ENCODE data around the gene LTC4S. TPM values are rescaled to one million over a fixed set of nuclear protein-coding genes. Genes with fewer than 3 reads are reported as not detected.

Gene LTC4S
- polyA plus RNA-seq, 2 of the 4 experiments (the other 2 are of a cell fraction) = not detected

- peak overlapping the region; percentile 81 for H3K4me3 ChIP-seq
- ChIA-PET CTCF (interaction anchor here (1.0 to 4.8 kb wide), 5 partner anchors 19 to 87 kb away, joined by 3 to 27 read pairs (median 7); partner anchors contain the start of gene TBC1D9B), POLR2A (interaction anchor here (0.6 to 1.5 kb wide), 9 partner anchors 9 to 271 kb away, joined by 3 to 9 read pairs (median 4); partner anchors contain the start of genes MRNIP and RUFY1)
- ATAC-seq = peak; percentile 16 to 65; a peak in 3 of 6 replicates
- H3K27ac ChIP-seq = peak overlapping the region; percentile 95 to 98
- FAIRE-seq = no peak
- WGBS (ENCODE audit: missing lambda C conversion rate) = 2% methylated on average over 9 of the region's 54 CpGs
- H3K4me2 ChIP-seq = peak overlapping the region; percentile 96
- H3K9me3 ChIP-seq = no peaks in the 10 kb centered on the region
- peaks cover 70% of the 10 kb centered on the region for H3K4me1 ChIP-seq
- DNase-seq (ENCODE audit: low read depth in 1 of 2, low spot score in 1 of 2) = peak; percentile 92 to 95
- TF ChIP-seq EP300 (IDR thresholded peaks at IDR 0.05) = no peak
- no peak for TF ChIP-seq CHD4 (IDR thresholded peaks at IDR 0.05; ENCODE audit: borderline replicate concordance)
- TF ChIP-seq KDM1A (IDR thresholded peaks at IDR 0.05; ENCODE audit: low read depth) = no peak
- TF ChIP-seq KDM5A (IDR thresholded peaks at IDR 0.05) = no peak
- TF ChIP-seq RARB (CRISPR knock-in tag; IDR thresholded peaks at IDR 0.05) = peak; percentile 47; the same call in 1 of the 2 replicates
- no peak for TF ChIP-seq BHLHE40 (IDR thresholded peaks at IDR 0.05; ENCODE audit: low read depth, low read length)
- no peak for TF ChIP-seq ESRRA (IDR thresholded peaks at IDR 0.05; ENCODE audit: borderline replicate concordance, low read length)
- no peak for TF ChIP-seq MYC (IDR thresholded peaks at IDR 0.05; ENCODE audit: borderline replicate concordance, low read length)
- TF ChIP-seq, protein P1, sequence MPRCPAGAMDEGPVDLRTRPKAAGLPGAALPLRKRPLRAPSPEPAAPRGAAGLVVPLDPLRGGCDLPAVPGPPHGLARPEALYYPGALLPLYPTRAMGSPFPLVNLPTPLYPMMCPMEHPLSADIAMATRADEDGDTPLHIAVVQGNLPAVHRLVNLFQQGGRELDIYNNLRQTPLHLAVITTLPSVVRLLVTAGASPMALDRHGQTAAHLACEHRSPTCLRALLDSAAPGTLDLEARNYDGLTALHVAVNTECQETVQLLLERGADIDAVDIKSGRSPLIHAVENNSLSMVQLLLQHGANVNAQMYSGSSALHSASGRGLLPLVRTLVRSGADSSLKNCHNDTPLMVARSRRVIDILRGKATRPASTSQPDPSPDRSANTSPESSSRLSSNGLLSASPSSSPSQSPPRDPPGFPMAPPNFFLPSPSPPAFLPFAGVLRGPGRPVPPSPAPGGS (IDR thresholded peaks at IDR 0.05) = no peak; the same call in 2 of the 3 replicates
- 0 out of 2 replicates have a peak, but pooled peaks have one; percentile 58 for TF ChIP-seq POLR2AphosphoS2 (conservative IDR thresholded peaks at IDR 0.05; ENCODE audit: low read length)
- peak; percentile 42; the same call in 1 of the 2 replicates for TF ChIP-seq MAX (IDR thresholded peaks at IDR 0.05)
- peak; percentile 11 to 42; a peak in 3 of 5 replicates for TF ChIP-seq JUN (IDR thresholded peaks at IDR 0.05)
- TF ChIP-seq PBX3 (IDR thresholded peaks at IDR 0.05) = peak; percentile 46
- TF ChIP-seq RAD21 (conservative IDR thresholded peaks at IDR 0.05 in 1 of 2, IDR thresholded peaks at IDR 0.05 in 1 of 2) = no peak
- TF ChIP-seq EHMT2 (IDR thresholded peaks at IDR 0.05; ENCODE audit: low read depth) = no peak
- TF ChIP-seq ZSCAN20 (CRISPR knock-in tag; IDR thresholded peaks at IDR 0.05) = no peak
- TF ChIP-seq TFCP2L1 (CRISPR knock-in tag; IDR thresholded peaks at IDR 0.05) = peak; percentile 71
- TF ChIP-seq PHF8 (IDR thresholded peaks at IDR 0.05; ENCODE audit: borderline replicate concordance, low read depth) = no peak
- no peak for TF ChIP-seq RNF2 (IDR thresholded peaks at IDR 0.05; ENCODE audit: borderline replicate concordance, low read depth)
- TF ChIP-seq HEYL (CRISPR knock-in tag; IDR thresholded peaks at IDR 0.05) = no peak
- TF ChIP-seq POLR2A (IDR thresholded peaks at IDR 0.05; ENCODE audit: low read length) = peak; percentile 75
- TF ChIP-seq RFX5 (IDR thresholded peaks at IDR 0.05) = no peak
- TF ChIP-seq EHF (CRISPR knock-in tag; IDR thresholded peaks at IDR 0.05) = no peak
- TF ChIP-seq, protein P2, sequence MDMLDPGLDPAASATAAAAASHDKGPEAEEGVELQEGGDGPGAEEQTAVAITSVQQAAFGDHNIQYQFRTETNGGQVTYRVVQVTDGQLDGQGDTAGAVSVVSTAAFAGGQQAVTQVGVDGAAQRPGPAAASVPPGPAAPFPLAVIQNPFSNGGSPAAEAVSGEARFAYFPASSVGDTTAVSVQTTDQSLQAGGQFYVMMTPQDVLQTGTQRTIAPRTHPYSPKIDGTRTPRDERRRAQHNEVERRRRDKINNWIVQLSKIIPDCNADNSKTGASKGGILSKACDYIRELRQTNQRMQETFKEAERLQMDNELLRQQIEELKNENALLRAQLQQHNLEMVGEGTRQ (IDR thresholded peaks at IDR 0.05) = no peak
- no peak for TF ChIP-seq HDAC2 (IDR thresholded peaks at IDR 0.05)
- TF ChIP-seq ZFP36 (IDR thresholded peaks at IDR 0.05; ENCODE audit: borderline replicate concordance, partially characterized antibody) = no peak
- no peak for TF ChIP-seq CHD2 (IDR thresholded peaks at IDR 0.05; ENCODE audit: low read length, partially characterized antibody)
- no peak for TF ChIP-seq NR3C1 (IDR thresholded peaks at IDR 0.05)
- TF ChIP-seq FOSB (CRISPR knock-in tag; IDR thresholded peaks at IDR 0.05) = no peak; the same call in none of the 2 replicates
- TF ChIP-seq SMC3 (IDR thresholded peaks at IDR 0.05) = no peak
- no peak for TF ChIP-seq FOSL2 (IDR thresholded peaks at IDR 0.05)
- no peak; the same call in 1 of the 2 replicates for TF ChIP-seq FOSL2 (CRISPR knock-in tag; IDR thresholded peaks at IDR 0.05)
- TF ChIP-seq NPAS2 (CRISPR knock-in tag; IDR thresholded peaks at IDR 0.05; ENCODE audit: borderline replicate concordance) = no peak
- no peak for TF ChIP-seq CBX8 (IDR thresholded peaks at IDR 0.05)
- TF ChIP-seq TP53 (CRISPR knock-in tag; IDR thresholded peaks at IDR 0.05) = peak; percentile 80
- no peak for TF ChIP-seq HMGXB4 (CRISPR knock-in tag; IDR thresholded peaks at IDR 0.05; ENCODE audit: borderline replicate concordance)
- TF ChIP-seq JUNB (IDR thresholded peaks at IDR 0.05) = no peak
- no peak for TF ChIP-seq RCOR1 (IDR thresholded peaks at IDR 0.05; ENCODE audit: low read depth, low read length)
Observed at GRCh38 chr5:179821298-179822058, 27.7 kb downstream of the LTC4S start.
